Upper lobe of left lung (tissue), 6 donors: ENCODE data around the gene SLAMF9. TPM values are rescaled to one million over a fixed set of nuclear protein-coding genes. Genes with fewer than 3 reads are reported as not detected.

Experiments used
- ATAC-seq, 2 donors: fragments of 200-7000 bp; cut with Tn5 transposase; one replicate each; pipeline ENCODE4 v1.9.1; 2022; ENCODE audit warnings: mild to moderate bottlenecking in 2 of 2, moderate library complexity in 2 of 2; ENCODE audit not compliant: low FRiP score in 2 of 2
- DNase-seq, 2 donors: peaks; one replicate each; pipeline ENCODE4 v3.0.0-alpha.2; 2019 to 2020
- H3K27ac ChIP-seq, 4 donors: fragments of 200-600 bp; sonication (generic); one replicate each; pipeline ENCODE4 v1.5.1; 2016 to 2019
- H3K27me3 ChIP-seq, 4 donors: fragments of 200-600 bp; sonication (generic); one replicate each; pipeline ENCODE4 v1.5.1; 2017 to 2019
- H3K36me3 ChIP-seq, 4 donors: fragments of 200-600 bp; sonication (generic); one replicate each; pipeline ENCODE4 v1.5.1; 2016 to 2019
- H3K4me1 ChIP-seq, 4 donors: fragments of 200-600 bp; sonication (generic); one replicate each; pipeline ENCODE4 v1.5.1; 2018 to 2019
- H3K4me3 ChIP-seq, 4 donors: fragments of 200-600 bp; sonication (generic); one replicate each; pipeline ENCODE4 v1.5.1; 2017 to 2019; ENCODE audit warnings: mild to moderate bottlenecking in 2 of 4, moderate library complexity in 1 of 4
- H3K9me3 ChIP-seq, 4 donors: fragments of 200-600 bp; sonication (generic); one replicate each; pipeline ENCODE4 v1.5.1; 2018 to 2019
- CTCF ChIP-seq, 6 experiments: fragments of 450-650 bp in 4 of 6; fragments of 200-600 bp in 2 of 6; sonication (generic) in 2 of 6; IDR thresholded peaks; one replicate each; pipeline ENCODE4 v1.5.1; 2016 to 2019; ENCODE audit warnings: antibody characterized with exemption in 6 of 6
- EP300 ChIP-seq, 4 donors: sonication (generic); formaldehyde crosslinking; IDR thresholded peaks; one replicate each; pipeline ENCODE4 v1.5.1; 2017; ENCODE audit warnings: antibody characterized with exemption in 4 of 4, control low read depth in 2 of 4
- POLR2A ChIP-seq, 4 donors: fragments of 450-650 bp; IDR thresholded peaks; one replicate each; pipeline ENCODE4 v1.5.1; 2016 to 2017; ENCODE audit warnings: antibody characterized with exemption in 4 of 4, mild to moderate bottlenecking in 2 of 4
- POLR2AphosphoS5 ChIP-seq, 2 donors: sonication (generic); formaldehyde crosslinking; IDR thresholded peaks; one replicate each; pipeline ENCODE4 v1.5.1; 2017; ENCODE audit warnings: antibody characterized with exemption in 2 of 2
- WGBS, 2 donors: methylation state at CpG; one replicate each; pipeline ENCODE4 v1.1.5; 2017 to 2018; 5-methylcytosine and 5-hydroxymethylcytosine counted together
- total RNA-seq, 6 donors: library from RNA; depleted of rRNA in 4 of 6; stranded (reverse); fragments of >200 nt in 4 of 6; gene quantifications; one replicate each; pipeline versions ENCODE4 v1.1.0 to v1.2.1, GENCODE V29; 2016 to 2021
- donor health status: DM: no; HTN: no; CAD: no; lungs with moderate emphysema.
- donor health status: DM: no; HTN: yes; CAD: no; lungs with severe emphysema.

SLAMF9 gene
- total RNA-seq, 6 donors from 2014 or later = 0.34 TPM; not detected in 5

- TF ChIP-seq CTCF (IDR thresholded peaks at IDR 0.05) = no peak
- TF ChIP-seq EP300 (IDR thresholded peaks at IDR 0.05) = no peak
- no peak for TF ChIP-seq POLR2AphosphoS5 (IDR thresholded peaks at IDR 0.05)
- no peak for TF ChIP-seq POLR2A (IDR thresholded peaks at IDR 0.05)
- Histone ChIP-seq H3K4me1 (no peaks in the 10 kb centered on the region), H3K27me3 (no peaks in the 10 kb centered on the region), H3K27ac (no peak overlapping the region), H3K9me3 (no peaks in the 10 kb centered on the region), H3K4me3 (no peak overlapping the region), H3K36me3 (no peaks in the 10 kb centered on the region)
- no peak for DNase-seq
- 89 to 92% methylated on average over 2 of the region's 2 CpGs for WGBS, 2 donors
- ATAC-seq = no peak
Observed at GRCh38 chr1:159965263-159965662, 11.2 kb upstream of the SLAMF9 start.

- H3K27me3 ChIP-seq = no peaks in the 10 kb centered on the region
- ATAC-seq = no peak
- H3K4me3 ChIP-seq = no peak overlapping the region
- no peaks in the 10 kb centered on the region for H3K36me3 ChIP-seq
- no peaks in the 10 kb centered on the region for H3K9me3 ChIP-seq
- no peak overlapping the region for H3K27ac ChIP-seq
- H3K4me1 ChIP-seq = no peaks in the 10 kb centered on the region
- no peak for DNase-seq
- WGBS, 2 donors = 67 to 76% methylated on average over 3 of the region's 3 CpGs
- TF ChIP-seq CTCF (IDR thresholded peaks at IDR 0.05) (no peak), EP300 (IDR thresholded peaks at IDR 0.05) (no peak), POLR2AphosphoS5 (IDR thresholded peaks at IDR 0.05) (no peak), POLR2A (IDR thresholded peaks at IDR 0.05) (no peak)
Observed at GRCh38 chr1:159964144-159964543, 10.1 kb upstream of the SLAMF9 start.

- no peak for TF ChIP-seq CTCF (IDR thresholded peaks at IDR 0.05)
- TF ChIP-seq EP300 (IDR thresholded peaks at IDR 0.05) = no peak
- no peak for TF ChIP-seq POLR2A (IDR thresholded peaks at IDR 0.05)
- TF ChIP-seq POLR2AphosphoS5 (IDR thresholded peaks at IDR 0.05) = no peak
- ATAC-seq = no peak
- no peaks in the 10 kb centered on the region for H3K9me3 ChIP-seq
- no peaks in the 10 kb centered on the region for H3K27me3 ChIP-seq
- DNase-seq = no peak
- no peak overlapping the region for H3K4me3 ChIP-seq
- H3K4me1 ChIP-seq = no peaks in the 10 kb centered on the region
- no peaks in the 10 kb centered on the region for H3K36me3 ChIP-seq
- 92 to 93% methylated on average over 11 of the region's 11 CpGs for WGBS, 2 donors
- no peak overlapping the region for H3K27ac ChIP-seq
Observed at GRCh38 chr1:159962176-159962575, 8.1 kb upstream of the SLAMF9 start.

GRCh38 chr1:159961636-159962035, 7.6 kb upstream of the SLAMF9 start:
- Histone ChIP-seq H3K27me3 (no peaks in the 10 kb centered on the region), H3K9me3 (no peaks in the 10 kb centered on the region), H3K4me1 (no peaks in the 10 kb centered on the region), H3K4me3 (no peak overlapping the region), H3K36me3 (no peaks in the 10 kb centered on the region), H3K27ac (no peak overlapping the region)
- no peak for ATAC-seq
- TF ChIP-seq CTCF (IDR thresholded peaks at IDR 0.05) (no peak), POLR2A (IDR thresholded peaks at IDR 0.05) (no peak), EP300 (IDR thresholded peaks at IDR 0.05) (no peak), POLR2AphosphoS5 (IDR thresholded peaks at IDR 0.05) (no peak)
- DNase-seq = peak; percentile 14 to 29
- 84 to 88% methylated on average over 15 of the region's 15 CpGs for WGBS, 2 donors

GRCh38 chr1:159960721-159961381, 6.8 kb upstream of the SLAMF9 start:
- no peaks in the 10 kb centered on the region for H3K36me3 ChIP-seq

More at GRCh38 chr1:159960721-159961381, 6.8 kb upstream of the SLAMF9 start:
- ATAC-seq = peak in 1 of 2 donors; percentile 93
- H3K4me1 ChIP-seq = no peaks in the 10 kb centered on the region
- no peak overlapping the region for H3K4me3 ChIP-seq
- no peaks in the 10 kb centered on the region for H3K9me3 ChIP-seq
- peak in 1 of 2 donors; percentile 15 for DNase-seq
- no peak for TF ChIP-seq EP300 (IDR thresholded peaks at IDR 0.05)
- TF ChIP-seq POLR2A (IDR thresholded peaks at IDR 0.05) = no peak
- no peak for TF ChIP-seq CTCF (IDR thresholded peaks at IDR 0.05)
- no peak for TF ChIP-seq POLR2AphosphoS5 (IDR thresholded peaks at IDR 0.05)
- 55 to 60% methylated on average over 5 of the region's 5 CpGs for WGBS, 2 donors
- no peaks in the 10 kb centered on the region for H3K27me3 ChIP-seq
- no peak overlapping the region for H3K27ac ChIP-seq
